Stimulated activated CD4-positive, alpha-beta T cell treated with anti-CD3 and anti-CD28 coated beads, Interleukin-4, amount 100 ng/mL, for 1 hour (primary cell): ENCODE measurements around the gene CARMIL1.

Experiments used
- DNase-seq: peaks from one replicate; pipeline ENCODE4 v3.0.0-alpha.2; 2020

CARMIL1 gene

DNA sequence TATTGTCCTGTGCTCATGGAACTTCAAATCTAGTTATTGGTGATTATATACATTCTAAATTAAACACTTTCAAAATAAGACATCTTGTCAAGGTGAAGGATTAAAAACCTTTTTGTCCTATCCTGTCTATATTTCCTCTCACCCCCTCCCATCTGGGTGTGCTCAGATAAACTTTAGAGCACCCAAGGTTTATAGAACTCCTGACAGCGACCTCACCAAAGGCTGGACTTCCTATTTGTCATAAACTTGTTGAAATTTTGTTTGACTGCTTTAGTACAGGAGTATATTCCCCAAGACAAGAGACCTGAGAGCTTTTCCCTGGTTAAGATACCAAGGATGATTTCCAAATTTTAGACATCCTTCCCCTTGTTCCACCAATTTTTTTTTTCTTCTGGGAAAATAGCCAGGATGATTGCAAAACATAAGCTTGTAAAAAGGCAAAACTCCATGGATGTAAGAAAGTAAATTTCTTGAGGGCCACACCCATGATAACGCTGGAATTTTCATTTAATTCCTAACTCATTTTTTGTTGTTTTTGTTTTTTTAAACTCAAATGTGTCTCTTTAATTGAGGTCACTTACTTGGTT lies 33.0 kb downstream of the CARMIL1 start:
- DNase-seq = no peak

DNA sequence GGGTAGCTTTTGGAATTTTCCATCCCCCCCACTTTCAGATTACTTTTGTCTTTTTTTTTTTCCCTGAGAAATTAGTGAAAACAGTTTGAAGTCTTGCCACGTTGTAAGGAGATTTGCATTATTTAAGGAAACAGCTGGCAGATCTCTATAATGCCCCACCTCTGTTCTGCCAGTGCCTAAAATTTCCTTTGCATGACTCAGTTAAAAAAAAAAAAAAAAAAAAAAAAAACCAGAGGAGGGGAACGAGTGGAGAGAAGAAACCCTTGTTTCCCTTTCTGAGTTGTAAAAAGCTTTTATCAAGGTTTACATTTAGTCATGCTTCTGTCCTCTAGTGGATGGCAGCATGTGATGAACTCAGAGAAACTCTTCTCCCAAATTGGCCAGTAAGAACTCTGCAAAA lies 33.5 kb downstream of the CARMIL1 start:
- no peak for DNase-seq

DNA sequence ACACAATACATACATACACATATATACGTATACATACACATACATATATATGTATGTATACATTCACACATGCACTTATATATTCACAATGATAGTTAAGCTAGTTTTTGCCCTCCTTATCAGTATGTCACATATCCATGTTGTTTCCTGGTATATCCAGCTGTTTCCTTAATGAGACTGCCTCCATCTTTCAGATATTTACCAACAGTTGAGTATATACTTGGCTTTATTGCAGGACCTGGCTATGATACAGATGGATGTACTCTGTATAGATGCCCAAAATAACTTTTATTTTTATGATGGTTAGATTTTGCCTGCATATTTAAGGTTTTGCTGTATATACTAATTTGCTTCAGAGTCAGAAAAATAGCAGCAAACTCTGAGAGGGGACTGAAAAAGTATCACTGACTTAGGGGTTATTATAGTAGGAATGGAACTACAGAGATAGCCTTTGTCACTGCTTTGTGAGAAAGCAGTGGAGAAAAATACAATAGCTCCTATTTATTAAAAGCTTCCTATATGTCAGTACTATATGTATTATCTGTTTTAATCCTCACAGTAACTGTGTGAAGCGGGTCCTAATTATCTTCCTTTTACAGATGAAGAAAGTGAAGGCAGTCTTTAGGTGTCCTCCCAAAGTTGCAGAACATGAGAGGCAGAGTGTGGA lies 35.5 kb downstream of the CARMIL1 start:
- no peak for DNase-seq

DNA sequence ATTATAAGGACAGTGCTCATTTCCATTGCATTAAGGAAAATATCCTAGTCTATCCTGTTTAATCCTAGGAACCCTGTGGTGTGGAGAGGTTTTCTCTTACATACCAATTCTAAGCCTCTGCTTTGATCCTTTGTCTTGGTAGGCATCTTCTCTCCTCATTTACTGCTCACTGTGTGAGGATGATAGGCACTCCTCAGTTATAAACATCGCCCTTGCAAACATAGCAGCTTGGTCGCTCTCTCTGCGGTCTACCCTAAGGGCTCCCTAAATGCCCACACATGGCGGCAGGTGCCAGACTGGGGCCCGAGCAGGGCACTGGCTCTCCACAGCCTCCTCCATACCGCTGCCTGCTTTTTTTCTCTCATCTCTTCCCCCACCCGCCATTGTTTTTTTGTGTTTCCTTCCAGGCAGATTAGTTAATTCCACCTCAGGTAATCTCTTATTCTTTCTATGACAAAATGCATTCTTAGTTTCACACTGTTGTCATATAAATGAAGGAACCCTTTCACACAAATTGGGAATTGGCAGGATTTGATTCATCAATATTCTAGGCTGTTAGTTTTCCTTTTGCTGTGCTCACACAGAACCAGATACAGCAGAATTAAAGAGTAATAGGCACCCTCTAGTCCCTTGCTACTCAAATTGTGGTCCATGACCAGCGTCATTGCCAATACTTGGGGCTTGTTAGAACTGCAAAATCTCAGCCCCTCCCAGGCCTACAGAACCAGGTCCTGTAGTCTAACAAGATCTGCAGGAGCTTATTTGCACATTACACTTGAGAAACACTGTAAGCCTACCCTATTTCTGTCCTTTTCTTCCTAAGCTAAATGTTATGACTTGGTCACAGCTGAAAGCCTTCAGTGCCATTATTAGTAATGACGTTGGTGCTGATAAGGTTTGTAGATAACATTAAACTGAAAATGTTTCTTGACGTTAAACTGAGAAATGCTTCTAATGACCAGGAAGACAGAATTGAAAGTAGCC lies 36.3 kb downstream of the CARMIL1 start:
- DNase-seq = no peak

DNA sequence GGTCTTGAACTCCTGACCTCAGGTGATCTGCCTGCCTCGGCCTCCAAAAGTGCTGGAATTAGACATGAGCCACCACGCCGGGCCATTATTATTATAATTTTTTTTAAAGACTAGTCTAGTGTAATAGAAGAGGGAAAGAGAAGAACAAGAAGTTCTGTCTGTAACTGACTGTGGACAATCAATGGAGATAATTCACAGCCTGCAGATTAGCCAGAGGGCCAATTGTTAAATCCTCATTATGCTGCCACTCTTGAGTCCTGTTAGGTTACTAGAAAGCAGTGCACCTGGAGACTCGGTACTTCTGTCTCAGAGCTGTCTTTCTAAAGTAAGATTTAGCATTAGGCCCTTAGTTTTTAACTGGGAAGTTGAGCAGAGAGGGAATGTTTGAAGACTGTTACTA lies 37.5 kb downstream of the CARMIL1 start:
- no peak for DNase-seq

DNA sequence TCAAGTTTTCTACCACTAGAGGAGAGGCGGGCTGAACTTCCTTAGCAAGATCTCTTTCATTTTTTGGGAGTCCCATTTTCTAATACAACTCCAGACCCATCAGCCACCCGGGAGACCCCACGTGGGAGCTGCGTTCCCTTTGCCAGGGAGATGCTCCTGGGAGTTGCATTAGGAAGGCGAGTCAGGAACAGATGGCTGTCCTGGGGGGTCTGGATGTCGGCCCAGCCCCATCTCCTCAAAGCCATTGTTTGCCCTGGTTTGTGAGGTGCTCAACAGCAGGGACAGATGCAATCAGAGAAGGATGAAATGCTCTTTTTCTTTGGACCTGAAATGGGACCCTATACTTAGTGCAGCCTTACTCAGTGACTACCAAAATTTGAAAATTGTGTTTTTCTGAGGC lies 39.4 kb downstream of the CARMIL1 start:
- no peak for DNase-seq

DNA sequence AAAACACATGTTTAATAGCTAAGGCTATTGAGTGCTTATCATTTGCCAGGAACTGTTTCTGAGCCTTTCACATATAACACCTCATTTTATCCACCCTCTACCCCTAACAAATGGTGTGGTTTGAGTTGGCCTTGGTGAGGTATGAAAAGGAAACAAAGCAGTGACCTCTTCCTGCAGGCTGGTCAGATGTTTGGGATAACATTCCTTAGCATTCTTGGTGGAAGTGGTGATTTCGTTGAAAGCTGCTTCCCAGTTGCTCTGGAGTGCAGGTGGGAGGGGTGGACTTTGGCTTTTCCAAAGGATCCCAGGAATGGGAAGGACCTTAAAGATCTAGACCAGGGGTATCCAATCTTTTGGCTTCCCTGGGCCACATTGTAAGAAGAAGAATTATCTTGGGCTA lies 41.3 kb downstream of the CARMIL1 start:
- no peak for DNase-seq

DNA sequence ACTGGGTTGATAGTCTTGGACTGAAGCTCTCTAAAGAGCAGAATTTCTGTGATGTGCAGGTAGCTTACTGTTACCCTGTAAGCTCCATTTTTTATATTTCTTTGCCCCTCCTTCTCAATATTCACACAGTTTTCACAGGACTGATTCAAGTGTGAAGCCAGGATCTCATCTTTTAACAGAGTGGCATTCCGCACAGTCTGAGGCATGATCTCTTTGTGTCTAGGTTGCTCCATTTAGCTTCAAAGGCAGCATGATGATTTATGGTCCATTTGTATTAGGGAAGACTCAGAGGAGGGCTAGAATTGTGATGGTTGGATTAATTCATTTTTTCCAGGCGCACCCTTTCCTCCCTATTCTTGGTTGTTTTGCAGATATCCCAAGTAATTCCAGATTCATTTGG lies 43.5 kb downstream of the CARMIL1 start:
- DNase-seq = no peak

DNA sequence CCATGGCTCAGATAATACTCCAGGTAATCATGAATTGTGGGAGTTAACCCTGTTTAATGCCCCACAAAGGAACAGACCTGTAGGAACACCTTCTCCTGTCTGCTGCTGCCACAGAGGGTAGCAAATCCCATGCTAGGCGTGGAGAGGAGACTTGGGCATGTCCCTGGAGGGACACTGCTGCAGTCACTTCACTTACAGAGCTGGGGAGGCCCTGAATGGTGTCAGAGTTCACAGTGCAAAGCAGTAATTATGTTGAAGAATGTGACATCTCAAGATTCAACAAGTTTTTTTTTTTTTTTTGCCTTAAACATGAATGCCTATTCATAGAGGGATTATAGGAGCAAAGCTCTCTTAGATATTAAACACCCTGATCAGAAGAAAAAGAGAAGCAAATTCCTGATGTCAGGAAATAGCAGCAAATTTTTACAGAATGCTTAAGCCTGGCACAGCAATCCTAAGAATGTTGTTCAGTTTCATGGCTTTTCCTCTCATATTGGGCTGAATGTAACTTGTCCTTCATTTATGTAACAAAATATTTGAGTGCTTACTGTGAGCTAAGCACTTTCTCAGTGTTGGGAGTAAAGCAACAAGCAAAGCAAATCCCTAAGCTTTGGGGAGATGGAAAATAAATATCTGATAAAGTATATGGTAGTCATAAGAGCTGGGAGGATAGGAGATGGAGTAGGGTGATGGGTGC lies 45.0 kb downstream of the CARMIL1 start:
- no peak for DNase-seq

DNA sequence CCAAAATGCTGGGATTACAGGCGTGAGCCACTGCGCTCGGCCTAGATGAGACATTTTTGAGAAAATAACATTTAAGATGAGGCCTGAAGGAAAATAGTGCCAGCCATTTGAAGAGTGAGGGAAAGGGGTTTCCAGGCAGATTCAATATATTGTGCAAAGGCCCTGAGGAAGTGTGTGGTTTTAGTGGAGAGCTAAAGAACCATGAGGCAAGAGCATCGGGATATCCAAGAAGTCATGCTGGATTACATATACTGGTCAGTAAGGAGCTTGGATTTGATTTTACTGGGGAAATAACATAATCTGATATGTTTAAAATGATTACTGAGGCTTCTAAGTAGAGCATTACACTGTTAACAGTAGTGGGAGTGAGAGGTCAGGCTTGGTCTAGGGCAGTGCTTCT lies 47.0 kb downstream of the CARMIL1 start:
- DNase-seq = no peak

DNA sequence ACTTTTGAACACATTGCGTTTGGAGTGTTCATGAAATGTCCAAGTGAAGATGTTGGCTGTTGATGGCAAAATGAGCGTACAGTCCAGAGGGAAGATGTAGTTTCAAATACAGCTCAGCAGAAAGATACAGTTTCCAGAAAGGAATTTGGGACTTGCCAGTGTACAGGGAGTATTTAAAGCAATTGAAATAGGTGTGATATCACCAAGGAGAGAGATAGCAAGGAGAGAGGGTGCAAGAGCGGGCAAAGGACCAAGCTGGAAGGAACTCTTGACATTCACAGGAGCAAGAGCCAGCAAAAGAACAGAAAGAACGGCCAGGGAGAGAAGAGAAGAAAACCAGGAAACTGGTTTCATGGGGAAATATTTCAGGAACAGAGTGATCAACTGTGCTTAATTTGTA lies 47.8 kb downstream of the CARMIL1 start:
- DNase-seq = no peak

DNA sequence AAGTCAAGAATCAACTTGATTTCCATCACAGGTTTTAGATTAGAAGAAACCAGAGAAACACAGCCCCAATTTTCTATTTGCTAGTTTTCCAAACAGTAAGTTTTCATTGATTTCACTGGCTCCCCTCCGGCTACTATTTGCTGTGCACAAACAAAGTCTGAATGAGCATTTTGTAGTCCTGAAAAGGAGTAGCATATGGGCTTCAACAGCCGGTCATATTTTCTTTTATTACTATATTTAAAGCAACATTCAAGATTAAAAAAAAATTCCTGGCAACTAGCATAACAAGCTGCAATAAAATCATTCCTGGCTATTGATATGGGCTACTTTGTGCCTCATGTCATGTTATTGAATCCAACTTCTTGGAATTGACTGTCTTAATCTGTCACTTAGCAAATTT lies 48.3 kb downstream of the CARMIL1 start:
- DNase-seq = no peak

DNA sequence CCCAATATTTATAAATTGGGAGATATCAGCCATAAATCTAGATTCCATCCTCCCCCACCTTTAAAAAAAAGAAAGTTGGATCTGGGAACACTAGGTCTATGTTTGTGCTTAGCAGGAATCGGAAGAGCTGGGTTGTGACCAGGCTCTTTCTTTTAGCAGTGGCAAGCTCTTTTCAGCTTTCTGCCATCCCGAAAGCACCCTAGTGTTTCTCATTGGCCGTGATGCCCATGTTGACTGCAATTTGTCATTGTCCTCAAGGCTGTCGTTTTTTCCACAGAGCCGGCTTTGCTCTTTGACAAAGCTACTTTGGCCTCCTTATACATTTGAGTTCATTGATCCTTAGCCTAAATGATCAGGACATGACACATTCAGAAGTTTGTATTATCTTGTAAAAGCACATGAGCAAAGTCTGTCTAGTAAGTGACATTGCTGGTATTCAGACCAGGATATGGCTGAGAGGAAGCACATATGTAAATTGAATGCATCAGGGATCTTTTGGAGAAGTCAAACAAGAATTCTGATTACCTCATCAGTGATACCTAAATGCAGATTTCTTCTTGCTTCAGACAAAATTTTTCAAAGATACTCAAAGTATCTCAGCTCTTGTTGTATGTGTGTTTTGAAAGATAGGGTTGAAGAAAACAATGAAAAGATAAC lies 50.1 kb downstream of the CARMIL1 start:
- DNase-seq = no peak

DNA sequence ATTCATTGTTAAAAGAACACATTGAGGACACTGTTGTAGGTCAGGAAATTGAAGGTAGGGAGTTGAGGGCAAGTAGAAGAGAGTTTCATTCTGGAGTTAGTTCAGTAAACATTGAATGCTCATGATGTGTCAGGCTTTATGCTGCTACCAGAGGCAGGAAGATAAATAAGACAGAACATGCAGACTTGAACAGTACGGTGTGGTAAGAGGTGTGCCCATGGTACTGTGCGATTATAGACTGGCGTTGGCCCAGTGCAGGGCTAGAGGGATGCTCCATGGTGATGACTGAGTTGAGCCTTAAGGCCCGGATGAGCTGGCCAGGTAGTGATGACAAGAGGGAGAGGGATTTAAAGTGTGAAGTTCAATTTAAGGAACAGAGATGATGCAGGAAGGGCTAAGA lies 50.8 kb downstream of the CARMIL1 start:
- DNase-seq = no peak

DNA sequence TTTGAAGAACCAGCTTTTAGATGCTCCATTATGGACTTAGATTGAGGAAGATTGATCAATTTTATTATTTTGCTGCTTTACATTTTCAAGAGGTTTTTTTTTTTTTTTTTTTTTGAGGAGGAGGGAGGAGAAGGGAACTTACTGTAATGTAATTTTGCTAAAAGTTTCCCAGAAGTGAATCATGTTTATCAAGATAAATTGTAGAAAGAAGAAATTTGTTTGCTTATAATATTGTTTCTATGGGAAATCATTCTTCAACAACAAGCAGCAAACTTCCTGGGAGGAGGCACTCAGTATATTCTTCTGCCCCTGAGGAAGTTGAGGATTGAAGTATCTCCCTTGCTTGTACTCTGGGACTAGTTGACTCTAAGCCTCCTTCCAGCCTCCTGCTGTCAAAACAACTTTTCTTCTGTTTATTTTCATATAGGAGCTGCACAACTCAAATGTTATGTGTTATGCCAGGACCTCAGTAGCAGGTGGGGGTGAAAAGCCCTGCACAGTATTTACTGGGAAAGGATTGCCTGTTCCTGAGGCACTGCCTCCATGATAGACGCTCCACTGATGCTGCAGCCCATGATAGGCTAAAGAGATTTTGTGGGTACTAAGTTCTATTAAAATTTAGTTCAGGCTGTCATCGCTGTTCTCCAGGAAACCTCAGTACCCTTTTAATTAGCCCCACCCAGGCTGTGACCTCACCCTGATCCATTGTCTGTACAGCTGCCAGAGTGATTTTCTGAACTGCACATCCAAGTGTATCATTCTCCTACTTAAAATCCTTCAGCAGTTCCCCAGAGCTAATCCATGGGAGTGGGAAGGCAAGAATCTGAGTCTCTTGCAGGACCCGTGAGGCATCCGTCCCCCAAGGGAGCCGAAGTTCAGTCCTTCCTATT lies 51.9 kb downstream of the CARMIL1 start:
- no peak for DNase-seq

DNA sequence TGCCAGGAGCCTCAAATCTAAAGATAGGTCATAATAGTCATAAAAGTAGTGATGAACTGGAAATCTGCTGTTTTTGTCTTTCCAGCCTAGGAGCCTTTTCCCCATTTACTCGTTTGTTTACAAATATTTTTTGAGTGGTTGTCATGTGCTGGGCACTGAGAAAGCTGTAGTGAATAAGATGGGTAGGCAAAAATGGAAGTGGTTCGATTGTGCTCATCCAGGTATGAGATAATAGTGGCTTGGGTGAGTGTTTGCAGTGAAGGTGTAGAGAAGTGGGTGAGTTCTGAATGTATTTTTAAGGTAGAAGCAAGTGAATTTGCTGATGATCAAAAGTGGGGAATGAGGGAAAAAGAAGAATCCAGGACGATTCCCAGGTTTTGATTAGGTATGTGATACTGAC lies 53.0 kb downstream of the CARMIL1 start:
- DNase-seq = no peak

DNA sequence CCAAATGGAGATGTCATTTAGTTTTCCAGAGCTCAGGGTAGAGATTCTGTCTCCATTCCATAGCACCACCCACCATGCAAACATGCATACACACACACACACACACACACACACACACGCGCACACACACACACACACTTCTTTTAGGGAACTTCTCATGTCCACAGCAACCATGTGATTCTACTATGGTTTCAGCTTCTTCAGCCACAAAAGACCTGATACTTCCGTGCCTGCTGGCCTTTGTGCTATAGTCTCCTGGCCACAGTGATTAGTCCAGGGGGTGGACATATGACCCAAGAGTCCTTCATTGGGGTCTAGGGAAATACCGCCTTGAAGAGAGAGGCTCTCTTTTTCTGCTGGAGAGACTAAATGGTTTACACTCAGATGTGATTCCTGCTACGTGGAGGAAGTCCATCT lies 53.5 kb downstream of the CARMIL1 start:
- DNase-seq = no peak

DNA sequence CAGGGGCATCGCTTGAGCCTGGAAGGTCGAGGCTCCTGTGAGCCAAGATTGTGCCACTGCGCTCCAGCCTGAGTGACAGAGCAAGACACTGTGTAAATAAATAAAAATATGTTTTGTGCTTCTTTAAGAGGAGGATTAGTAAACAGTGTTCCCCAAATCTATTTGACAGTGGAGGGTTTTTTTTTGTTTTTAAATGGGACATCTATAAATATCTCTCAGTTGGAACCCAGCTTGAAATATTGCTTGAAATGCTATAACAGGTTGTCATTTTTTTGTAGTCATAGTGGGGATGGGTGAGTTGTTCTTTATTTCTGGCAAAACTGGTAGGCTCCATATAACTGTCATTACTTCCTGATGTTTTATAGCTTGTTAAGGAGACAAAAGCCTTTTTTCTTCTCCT lies 54.3 kb downstream of the CARMIL1 start:
- DNase-seq = no peak

DNA sequence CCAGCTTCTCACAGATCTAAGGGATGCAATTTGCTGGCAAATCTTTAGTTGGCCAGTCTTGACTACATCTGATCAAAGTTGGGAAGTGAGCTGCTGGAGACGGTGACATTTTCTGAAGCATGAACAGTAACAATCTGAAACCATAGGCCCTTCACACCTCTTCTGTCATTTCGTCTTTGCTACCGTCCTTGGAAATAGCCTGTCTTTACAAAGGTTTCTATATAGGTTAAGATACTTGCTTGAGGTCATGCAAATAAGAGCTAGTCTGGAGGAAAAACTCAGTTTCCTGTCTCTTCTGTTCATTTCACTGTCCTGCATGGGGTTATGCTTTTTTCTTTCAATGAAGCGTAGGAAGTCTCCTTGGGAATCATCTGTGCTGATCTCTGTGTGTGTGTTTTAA lies 55.6 kb downstream of the CARMIL1 start:
- DNase-seq = no peak

DNA sequence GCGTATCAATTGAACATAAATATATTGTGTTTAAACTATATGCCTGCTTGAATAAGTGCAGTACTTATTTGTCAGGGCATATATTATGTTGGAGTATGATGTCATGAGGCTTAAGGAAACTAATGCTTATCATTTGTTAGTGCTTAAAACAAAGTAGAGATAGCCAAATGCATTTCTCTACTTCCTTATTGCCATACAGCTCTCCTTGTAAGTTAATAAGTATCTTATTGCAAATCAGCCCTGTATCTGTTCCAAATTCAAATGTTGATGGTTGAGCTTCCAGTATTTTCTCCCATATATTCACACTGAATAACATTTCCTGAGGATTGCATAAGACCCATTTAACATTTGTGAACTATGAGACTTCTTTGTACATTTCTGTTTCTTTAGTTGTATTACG lies 57.8 kb downstream of the CARMIL1 start:
- DNase-seq = no peak

DNA sequence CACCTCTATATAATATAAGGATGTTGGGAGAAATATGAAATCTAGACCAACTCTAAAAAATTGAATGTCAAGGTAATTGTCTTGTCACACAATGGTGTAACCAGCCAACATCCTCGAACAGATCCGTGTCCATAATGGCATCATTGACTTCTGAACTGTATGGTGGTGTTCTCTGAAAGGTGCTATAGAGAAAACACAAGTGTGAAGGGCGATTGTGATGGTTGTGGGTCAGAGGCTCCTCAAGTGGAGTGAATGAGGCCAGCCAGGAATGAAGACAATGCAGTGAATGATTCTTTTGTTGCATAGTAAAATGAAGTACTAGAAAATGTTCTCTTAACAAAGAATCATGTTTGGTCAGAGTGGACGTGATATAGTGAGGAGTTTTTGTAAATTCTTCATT lies 58.3 kb downstream of the CARMIL1 start:
- no peak for DNase-seq
